ENCODE measurements around the gene BCAS3.

BCAS3 gene

GRCh38 chr17:61155590-61156237, 478.1 kb downstream of the BCAS3 start:
- no peak for DNase-seq (ENCODE audit: low read depth in 2 of 2)

DNA sequence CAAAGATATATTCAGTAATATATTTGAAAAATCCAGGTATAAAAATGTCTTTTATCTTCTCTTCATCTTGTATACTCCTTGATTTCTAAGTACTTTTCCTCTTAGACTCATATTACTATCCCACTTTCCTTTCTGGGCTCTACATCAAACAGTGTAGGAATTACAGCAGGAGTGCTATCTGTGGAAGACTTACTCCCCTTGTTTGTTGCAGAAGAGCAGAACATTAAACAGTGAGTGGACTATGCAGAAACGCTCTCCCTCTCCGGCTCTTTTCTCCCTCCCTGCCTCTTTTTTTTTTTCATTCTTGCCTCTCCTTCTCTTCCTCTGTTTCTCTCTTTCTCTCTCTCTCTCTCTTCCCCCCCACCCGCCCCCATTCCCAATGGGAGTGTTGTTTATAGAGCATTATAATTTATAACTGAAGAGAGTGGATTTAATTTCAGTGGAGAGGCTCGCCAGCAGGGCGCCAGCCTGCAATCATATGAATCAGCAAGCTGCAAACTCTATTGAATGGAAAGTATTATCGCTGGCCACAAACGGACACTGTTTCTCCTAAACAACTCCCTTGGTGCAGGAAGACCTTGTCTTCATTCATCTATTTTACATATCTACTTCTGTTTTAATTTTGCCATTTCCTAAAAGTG, 479.7 kb downstream of the BCAS3 start:
- peak in 1 of 2 experiments; percentile 18 for DNase-seq (ENCODE audit: low read depth in 2 of 2)

DNA sequence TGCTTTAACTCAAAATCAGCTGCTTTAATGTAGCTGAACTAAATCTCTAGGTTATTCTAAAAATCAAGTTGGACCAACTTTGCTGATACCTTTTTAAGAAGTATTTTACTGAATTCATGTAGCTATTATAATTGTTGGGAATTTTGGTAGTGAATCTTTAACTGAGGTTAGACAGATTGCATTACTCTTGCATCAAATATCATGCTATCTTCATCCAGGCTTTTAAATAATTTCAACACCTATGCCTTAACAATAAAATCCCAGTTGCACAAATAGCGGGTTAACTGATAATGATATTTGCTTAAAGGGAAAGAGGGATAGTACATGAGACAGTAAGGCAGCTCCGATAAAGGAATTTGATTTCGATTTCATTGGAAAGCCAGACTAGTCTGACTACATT, 480.7 kb downstream of the BCAS3 start:
- no peak for DNase-seq (ENCODE audit: low read depth in 2 of 2)

GRCh38 chr17:61159221-61159814, 481.7 kb downstream of the BCAS3 start:
- no peak for DNase-seq (ENCODE audit: low read depth in 2 of 2)

GRCh38 chr17:61160204-61160603, 482.6 kb downstream of the BCAS3 start:
- no peak for DNase-seq (ENCODE audit: low read depth in 2 of 2)

DNA sequence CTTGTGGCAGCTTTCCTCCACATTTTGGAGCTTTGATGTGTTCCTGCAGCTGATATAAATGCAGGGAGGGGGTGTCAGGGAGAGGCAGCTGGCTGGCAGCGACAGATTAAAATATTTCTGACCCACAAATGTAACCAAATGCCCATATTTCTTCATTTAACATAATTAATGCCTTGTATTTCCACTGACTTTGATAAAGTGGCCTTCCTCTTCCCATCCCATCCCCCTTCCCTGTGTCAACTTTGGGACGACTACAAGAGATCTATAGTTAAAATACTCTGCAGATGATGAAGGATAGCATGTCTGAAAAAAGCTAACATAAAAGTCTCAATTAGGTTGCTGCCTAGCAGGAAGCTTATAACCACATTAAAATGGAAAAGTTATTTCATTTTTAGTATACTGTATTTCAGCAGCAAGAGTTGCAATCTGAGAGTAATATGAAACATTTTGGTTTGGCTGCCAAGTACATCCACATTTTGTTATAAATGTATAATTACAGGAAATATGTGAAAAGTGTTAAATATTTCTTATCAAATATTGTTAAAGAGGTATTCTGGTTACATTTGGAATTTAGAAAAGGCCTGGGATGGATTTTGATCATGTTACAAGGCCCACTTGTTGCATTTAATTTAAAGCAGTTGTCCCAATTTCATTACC, 483.3 kb downstream of the BCAS3 start:
- peak; percentile 35 to 48 for DNase-seq (ENCODE audit: low read depth in 2 of 2)

- DNase-seq (ENCODE audit: low read depth in 2 of 2): no peak
These were observed 484.0 kb downstream of the BCAS3 start for GRCh38 chr17:61161615-61162134.

DNA sequence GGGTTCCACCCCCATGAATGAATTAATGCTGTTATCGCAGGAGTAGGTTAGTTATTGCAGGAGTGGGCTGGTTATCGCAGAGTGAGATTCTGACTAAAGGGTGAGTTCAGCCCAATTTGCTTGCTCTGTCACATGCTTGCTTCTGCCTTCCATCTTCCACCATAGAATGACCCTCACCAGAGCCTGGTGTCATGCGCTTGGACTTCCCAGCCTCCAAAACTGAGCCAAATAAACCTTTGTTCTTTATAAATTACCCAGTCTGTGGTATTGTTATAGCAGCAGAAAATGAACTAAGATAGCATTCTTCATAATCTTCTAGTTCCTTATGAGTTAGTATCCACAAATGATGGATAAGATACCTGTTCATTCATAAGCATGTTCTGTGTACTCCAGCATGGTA, 486.9 kb downstream of the BCAS3 start:
- no peak for DNase-seq (ENCODE audit: low read depth in 2 of 2)

GRCh38 chr17:61167075-61167474, 489.4 kb downstream of the BCAS3 start:
- DNase-seq (ENCODE audit: low read depth in 2 of 2): no peak

DNA sequence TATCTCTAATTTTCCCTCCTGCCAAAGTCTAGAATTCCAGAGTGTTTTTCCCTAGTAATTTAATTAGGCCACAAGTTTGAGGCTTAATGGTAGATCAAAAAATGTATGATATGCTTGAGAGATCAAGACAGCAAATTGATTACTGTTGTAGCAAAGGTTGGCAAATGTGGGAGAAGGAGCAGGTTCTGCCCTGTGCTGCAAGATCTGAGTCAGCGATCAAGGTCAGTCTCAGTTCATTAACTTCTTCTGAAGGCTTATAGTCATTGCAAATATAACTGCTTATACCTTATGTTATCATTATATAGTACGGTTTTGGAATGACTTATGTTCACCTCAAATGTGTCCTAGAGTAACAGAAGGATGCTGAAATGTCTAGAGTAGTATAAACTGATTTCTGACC, 490.9 kb downstream of the BCAS3 start:
- DNase-seq (ENCODE audit: low read depth in 2 of 2): no peak

- DNase-seq (ENCODE audit: low read depth in 2 of 2): no peak
These were observed 496.7 kb downstream of the BCAS3 start for GRCh38 chr17:61174310-61174709.

- no peak for DNase-seq (ENCODE audit: low read depth in 2 of 2)
These were observed 497.9 kb downstream of the BCAS3 start for GRCh38 chr17:61175298-61176142.

DNA sequence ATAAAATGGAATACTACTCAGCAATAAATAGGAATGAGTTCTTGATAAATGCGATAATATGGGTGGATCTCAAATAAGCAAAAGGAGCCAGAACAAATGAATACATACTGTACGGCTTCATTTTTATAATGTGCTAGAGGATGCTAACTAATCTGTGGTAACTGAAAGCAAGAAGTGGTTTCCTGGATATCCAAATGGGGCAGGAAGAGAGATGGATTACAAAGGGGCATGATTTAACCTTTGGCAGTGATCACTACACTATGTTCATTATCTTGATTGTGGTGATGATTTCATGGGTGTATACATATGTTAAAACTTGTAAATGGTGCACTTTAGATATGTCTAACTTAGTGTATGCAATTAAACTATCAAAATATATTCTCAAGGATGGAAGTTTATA, 499.7 kb downstream of the BCAS3 start:
- no peak for DNase-seq (ENCODE audit: low read depth in 2 of 2)

GRCh38 chr17:61178284-61178683, 500.6 kb downstream of the BCAS3 start:
- no peak for DNase-seq (ENCODE audit: low read depth in 2 of 2)

DNA sequence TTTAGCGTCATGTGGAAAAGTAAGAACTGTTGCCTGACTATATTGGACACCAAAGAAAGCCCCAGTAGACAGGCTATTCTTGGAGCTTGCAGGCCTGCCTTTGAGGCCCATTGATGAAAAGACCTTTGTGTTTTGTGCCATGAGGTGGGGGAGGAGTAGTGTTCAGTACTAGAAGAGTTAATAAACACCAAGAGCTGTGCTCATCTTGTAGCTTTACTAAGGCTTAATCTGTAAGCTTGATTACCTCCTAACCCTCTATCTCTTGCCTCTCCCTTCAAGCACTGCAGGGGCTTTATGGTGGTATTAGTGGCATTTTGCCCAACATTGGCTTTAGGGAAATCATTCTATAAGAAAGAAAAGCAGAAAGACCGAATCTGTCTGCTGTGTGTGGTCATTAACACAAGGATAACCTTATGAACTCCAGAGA, 501.7 kb downstream of the BCAS3 start:
- no peak for DNase-seq (ENCODE audit: low read depth in 2 of 2)

- no peak for DNase-seq (ENCODE audit: low read depth in 2 of 2)
These were observed 506.1 kb downstream of the BCAS3 start for GRCh38 chr17:61183793-61184192.

GRCh38 chr17:61185385-61185784, 507.7 kb downstream of the BCAS3 start:
- no peak for DNase-seq (ENCODE audit: low read depth in 2 of 2)

- DNase-seq (ENCODE audit: low read depth in 2 of 2): no peak
These were observed 509.4 kb downstream of the BCAS3 start for GRCh38 chr17:61187038-61187437.

DNA sequence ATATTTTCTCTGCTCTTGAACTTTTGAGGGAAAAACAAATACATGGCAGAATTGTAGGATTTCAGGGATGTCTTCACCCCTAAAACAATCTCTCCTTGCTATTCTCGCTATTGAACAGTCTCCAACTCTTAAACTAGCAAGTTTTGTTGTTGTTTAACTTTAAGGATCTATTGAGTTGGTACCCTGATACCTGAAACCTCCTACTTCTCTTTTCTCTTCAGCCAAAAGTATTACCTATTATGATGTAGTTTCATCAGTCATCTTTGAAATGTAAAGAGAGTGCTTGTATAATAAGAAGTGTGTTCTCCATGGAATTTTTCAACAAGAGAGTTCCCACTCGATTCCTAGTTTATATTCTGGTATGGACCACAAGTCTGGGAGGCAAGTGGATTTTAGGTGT, 510.4 kb downstream of the BCAS3 start:
- no peak for DNase-seq (ENCODE audit: low read depth in 2 of 2)

GRCh38 chr17:61189968-61190367, 512.3 kb downstream of the BCAS3 start:
- no peak for DNase-seq (ENCODE audit: low read depth in 2 of 2)

DNA sequence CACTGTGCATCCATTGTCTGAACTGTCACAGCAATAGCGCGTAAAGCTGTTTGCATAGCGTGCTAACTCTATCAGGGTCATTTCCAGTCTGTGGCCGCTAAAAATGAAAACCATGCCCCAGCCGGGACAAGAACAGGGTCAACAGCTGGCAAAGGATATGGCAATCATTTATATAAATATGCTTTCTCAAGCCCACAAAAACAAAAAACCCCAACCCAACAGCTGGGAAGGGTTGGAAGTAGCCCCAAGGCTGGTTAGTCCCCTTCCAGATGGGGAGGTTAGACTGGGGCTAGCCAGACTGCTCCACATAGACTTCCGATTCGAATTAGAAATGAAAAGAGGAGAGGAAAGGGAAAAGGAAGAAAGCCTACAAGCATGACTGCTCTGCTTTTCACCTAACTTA, 518.7 kb downstream of the BCAS3 start:
- DNase-seq (ENCODE audit: low read depth in 2 of 2): no peak

GRCh38 chr17:61196799-61197198, 519.1 kb downstream of the BCAS3 start:
- no peak for DNase-seq (ENCODE audit: low read depth in 2 of 2)
